ENCODE measurements around the gene SIPA1L2.

The SIPA1L2 gene

GRCh38 chr1:232630047-232630893, at the start of gene SIPA1L2:
Gene SIPA1L2 (minus strand): TSS chr1:232630133. CDS start chr1:232515339, 114,794 bp downstream.
- peak within 1 kb of the TSS; percentile 62 for H3K4me3 ChIP-seq (replicated peaks; ENCODE audit: low read depth, low read length)
- DNase-seq (ENCODE audit: low read depth), result peak; percentile 90
- peak; percentile 40 for TF ChIP-seq CTCF (IDR thresholded peaks at IDR 0.05; ENCODE audit: low read length, missing control alignments)

- no peak for TF ChIP-seq CTCF (IDR thresholded peaks at IDR 0.05; ENCODE audit: low read length, missing control alignments)
- DNase-seq (ENCODE audit: low read depth), result no peak
- H3K4me3 ChIP-seq (replicated peaks; ENCODE audit: low read depth, low read length), result no peak overlapping the region
These were observed 48.4 kb upstream of the SIPA1L2 start for GRCh38 chr1:232678185-232678886.

- H3K4me3 ChIP-seq (replicated peaks; ENCODE audit: low read depth, low read length), result no peak overlapping the region
- TF ChIP-seq CTCF (IDR thresholded peaks at IDR 0.05; ENCODE audit: low read length, missing control alignments), result no peak
- DNase-seq (ENCODE audit: low read depth), result no peak
These were observed 46.4 kb upstream of the SIPA1L2 start for GRCh38 chr1:232676307-232676706.

GRCh38 chr1:232675898-232676297, 46.0 kb upstream of the SIPA1L2 start:
- no peak for TF ChIP-seq CTCF (IDR thresholded peaks at IDR 0.05; ENCODE audit: low read length, missing control alignments)
- DNase-seq (ENCODE audit: low read depth), result no peak
- H3K4me3 ChIP-seq (replicated peaks; ENCODE audit: low read depth, low read length), result no peak overlapping the region

- TF ChIP-seq CTCF (IDR thresholded peaks at IDR 0.05; ENCODE audit: low read length, missing control alignments), result no peak
- DNase-seq (ENCODE audit: low read depth), result no peak
- H3K4me3 ChIP-seq (replicated peaks; ENCODE audit: low read depth, low read length), result no peak overlapping the region
These were observed 45.3 kb upstream of the SIPA1L2 start for GRCh38 chr1:232675260-232675659.

- no peak for DNase-seq (ENCODE audit: low read depth)
- TF ChIP-seq CTCF (IDR thresholded peaks at IDR 0.05; ENCODE audit: low read length, missing control alignments), result no peak
- H3K4me3 ChIP-seq (replicated peaks; ENCODE audit: low read depth, low read length), result no peak overlapping the region
These were observed 43.3 kb upstream of the SIPA1L2 start for GRCh38 chr1:232673256-232673655.
